ENCODE measurements around the gene DDA1. TPM values are rescaled to one million over a fixed set of nuclear protein-coding genes. Genes with fewer than 3 reads are reported as not detected.

Gene DDA1
- polyA plus RNA-seq, 2 of the 4 experiments (the other 2 are of a cell fraction): 35.5 to 53.5 TPM

DNA sequence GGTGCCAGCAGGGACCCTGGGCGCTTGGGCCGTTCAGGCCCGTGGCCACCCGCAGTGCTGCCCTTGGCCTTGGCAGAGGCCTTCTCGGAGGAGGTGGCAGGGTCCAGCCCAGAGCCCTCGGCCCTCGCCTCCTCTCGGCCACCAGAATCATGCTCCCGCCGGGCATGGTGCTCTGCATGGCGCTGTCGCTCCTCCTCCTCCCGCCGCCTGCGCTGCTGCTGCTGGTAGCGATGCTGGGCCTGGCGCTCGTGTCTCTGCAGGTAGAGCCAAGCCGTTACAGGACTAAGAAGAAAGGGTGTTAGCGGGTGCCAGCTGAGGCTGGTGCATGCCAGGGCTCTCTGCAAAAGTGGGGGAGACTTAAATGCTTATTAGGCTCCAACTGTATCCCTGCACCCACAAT lies 15.8 kb downstream of the DDA1 start:
- no peak overlapping the region for H3K4me2 ChIP-seq
- H3K27ac ChIP-seq: no peak overlapping the region
- TF ChIP-seq ELK1 (IDR thresholded peaks at IDR 0.05; ENCODE audit: low read depth, low read length): no peak
- no peak for TF ChIP-seq ZNF302 (CRISPR knock-in tag; IDR thresholded peaks at IDR 0.05)
- TF ChIP-seq TP53 (CRISPR knock-in tag; IDR thresholded peaks at IDR 0.05): no peak
- TF ChIP-seq ZSCAN20 (CRISPR knock-in tag; IDR thresholded peaks at IDR 0.05): no peak
- TF ChIP-seq POLR2A (IDR thresholded peaks at IDR 0.05; ENCODE audit: low read length): no peak
- TF ChIP-seq RARB (CRISPR knock-in tag; IDR thresholded peaks at IDR 0.05): no peak
- TF ChIP-seq ZFP36 (IDR thresholded peaks at IDR 0.05; ENCODE audit: borderline replicate concordance, partially characterized antibody): no peak
- TF ChIP-seq HMGXB4 (CRISPR knock-in tag; IDR thresholded peaks at IDR 0.05; ENCODE audit: borderline replicate concordance): no peak
- TF ChIP-seq, protein P1, sequence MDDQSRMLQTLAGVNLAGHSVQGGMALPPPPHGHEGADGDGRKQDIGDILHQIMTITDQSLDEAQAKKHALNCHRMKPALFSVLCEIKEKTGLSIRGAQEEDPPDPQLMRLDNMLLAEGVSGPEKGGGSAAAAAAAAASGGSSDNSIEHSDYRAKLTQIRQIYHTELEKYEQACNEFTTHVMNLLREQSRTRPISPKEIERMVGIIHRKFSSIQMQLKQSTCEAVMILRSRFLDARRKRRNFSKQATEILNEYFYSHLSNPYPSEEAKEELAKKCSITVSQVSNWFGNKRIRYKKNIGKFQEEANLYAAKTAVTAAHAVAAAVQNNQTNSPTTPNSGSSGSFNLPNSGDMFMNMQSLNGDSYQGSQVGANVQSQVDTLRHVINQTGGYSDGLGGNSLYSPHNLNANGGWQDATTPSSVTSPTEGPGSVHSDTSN (IDR thresholded peaks at IDR 0.05): no peak
- no peak for TF ChIP-seq EP300 (IDR thresholded peaks at IDR 0.05)
- no peak for TF ChIP-seq FOSL2 (IDR thresholded peaks at IDR 0.05)
- no peak for TF ChIP-seq FOSL2 (CRISPR knock-in tag; IDR thresholded peaks at IDR 0.05)
- no peak for TF ChIP-seq CHD4 (IDR thresholded peaks at IDR 0.05; ENCODE audit: borderline replicate concordance)
- TF ChIP-seq MAFK (IDR thresholded peaks at IDR 0.05; ENCODE audit: partially characterized antibody): no peak
- no peak for TF ChIP-seq RAD21 (conservative IDR thresholded peaks at IDR 0.05 in 1 of 2, IDR thresholded peaks at IDR 0.05 in 1 of 2)
- TF ChIP-seq KDM1A (IDR thresholded peaks at IDR 0.05; ENCODE audit: low read depth): no peak
- no peak for TF ChIP-seq CEBPB (IDR thresholded peaks at IDR 0.05)
- TF ChIP-seq RNF2 (IDR thresholded peaks at IDR 0.05; ENCODE audit: borderline replicate concordance, low read depth): no peak
- TF ChIP-seq, protein P2, sequence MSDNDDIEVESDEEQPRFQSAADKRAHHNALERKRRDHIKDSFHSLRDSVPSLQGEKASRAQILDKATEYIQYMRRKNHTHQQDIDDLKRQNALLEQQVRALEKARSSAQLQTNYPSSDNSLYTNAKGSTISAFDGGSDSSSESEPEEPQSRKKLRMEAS (IDR thresholded peaks at IDR 0.05): no peak
- TF ChIP-seq, protein P3, sequence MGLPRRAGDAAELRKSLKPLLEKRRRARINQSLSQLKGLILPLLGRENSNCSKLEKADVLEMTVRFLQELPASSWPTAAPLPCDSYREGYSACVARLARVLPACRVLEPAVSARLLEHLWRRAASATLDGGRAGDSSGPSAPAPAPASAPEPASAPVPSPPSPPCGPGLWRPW (IDR thresholded peaks at IDR 0.05): no peak
- WGBS (ENCODE audit: missing lambda C conversion rate): 95% methylated on average over 12 of the region's 20 CpGs
- no peak for DNase-seq (ENCODE audit: low read depth in 1 of 2, low spot score in 1 of 2)
- H3K4me1 ChIP-seq: no peaks in the 10 kb centered on the region
- H3K4me3 ChIP-seq: no peak overlapping the region
- FAIRE-seq: no peak
- ATAC-seq: no peak
- no peaks in the 10 kb centered on the region for H3K9me3 ChIP-seq
- ChIA-PET CTCF (interaction anchor here (0.5 kb wide), 1 partner anchor 477 kb away, joined by 4 read pairs; no protein-coding TSS in a partner anchor), POLR2A (no interaction called here)

- FAIRE-seq (no peak), DNase-seq (ENCODE audit: low read depth in 1 of 2, low spot score in 1 of 2) (no peak), ATAC-seq (no peak)
- Histone ChIP-seq H3K4me2 (no peak overlapping the region), H3K9me3 (no peaks in the 10 kb centered on the region), H3K4me1 (no peaks in the 10 kb centered on the region), H3K4me3 (no peak overlapping the region), H3K27ac (no peak overlapping the region)
- CTCF ChIA-PET: interaction anchor here (0.5 to 1.1 kb wide), 3 partner anchors 8 to 478 kb away, joined by 4 to 6 read pairs (median 4); no protein-coding TSS in a partner anchor
- WGBS (ENCODE audit: missing lambda C conversion rate): 86% methylated on average over 17 of the region's 17 CpGs
- POLR2A ChIA-PET: interaction anchor here (0.9 kb wide), 1 partner anchor 17 kb away, joined by 3 read pairs; the partner anchor contains the start of gene DDA1
- TF ChIP-seq RARB (CRISPR knock-in tag; IDR thresholded peaks at IDR 0.05) (no peak), ZFP36 (IDR thresholded peaks at IDR 0.05; ENCODE audit: borderline replicate concordance, partially characterized antibody) (no peak), CTCF (IDR thresholded peaks at IDR 0.05) (no peak), RAD21 (conservative IDR thresholded peaks at IDR 0.05 in 1 of 2, IDR thresholded peaks at IDR 0.05 in 1 of 2) (no peak), HOXB13 (CRISPR knock-in tag; IDR thresholded peaks at IDR 0.05; ENCODE audit: low read depth) (no peak), JUNB (IDR thresholded peaks at IDR 0.05) (no peak), EHF (CRISPR knock-in tag; IDR thresholded peaks at IDR 0.05) (no peak), NR3C1 (IDR thresholded peaks at IDR 0.05) (no peak), KDM1A (IDR thresholded peaks at IDR 0.05; ENCODE audit: low read depth) (no peak), EHMT2 (IDR thresholded peaks at IDR 0.05; ENCODE audit: low read depth) (no peak), JUN (IDR thresholded peaks at IDR 0.05) (no peak)
- TF ChIP-seq, protein P4, sequence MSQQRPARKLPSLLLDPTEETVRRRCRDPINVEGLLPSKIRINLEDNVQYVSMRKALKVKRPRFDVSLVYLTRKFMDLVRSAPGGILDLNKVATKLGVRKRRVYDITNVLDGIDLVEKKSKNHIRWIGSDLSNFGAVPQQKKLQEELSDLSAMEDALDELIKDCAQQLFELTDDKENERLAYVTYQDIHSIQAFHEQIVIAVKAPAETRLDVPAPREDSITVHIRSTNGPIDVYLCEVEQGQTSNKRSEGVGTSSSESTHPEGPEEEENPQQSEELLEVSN (IDR thresholded peaks at IDR 0.05; ENCODE audit: borderline replicate concordance, low read depth): no peak
Observed at GRCh38 chr19:17325881-17326594, 16.7 kb downstream of the DDA1 start.

All from A549 (cell line).